ENCODE measurements around the gene KCNJ5. TPM values are rescaled to one million over a fixed set of nuclear protein-coding genes. Genes with fewer than 3 reads are reported as not detected.

The KCNJ5 gene
- total RNA-seq, 1 donor from 2014 or later: 8.5 TPM

GRCh38 chr11:128896356-128896755 is 5.2 kb downstream of the KCNJ5 start:
- Histone ChIP-seq H3K9me3 (no peaks in the 10 kb centered on the region), H3K4me1 (peaks cover 35% of the 10 kb centered on the region), H3K4me3 (no peak overlapping the region), H3K27ac (no peak overlapping the region), H3K36me3 (no peaks in the 10 kb centered on the region), H3K27me3 (no peaks in the 10 kb centered on the region)
- no peak for DNase-seq
- no peak for TF ChIP-seq CTCF (IDR thresholded peaks at IDR 0.05)
- intact Hi-C loops (cut with DNase I): no loop called here
- ATAC-seq: no peak

- DNase-seq (no peak), ATAC-seq (no peak)
- no peak for TF ChIP-seq CTCF (IDR thresholded peaks at IDR 0.05)
- peaks cover 23% of the 10 kb centered on the region for H3K4me1 ChIP-seq
- no peak overlapping the region for H3K4me3 ChIP-seq
- H3K27me3 ChIP-seq: no peaks in the 10 kb centered on the region
- no peak overlapping the region for H3K27ac ChIP-seq
- no peaks in the 10 kb centered on the region for H3K9me3 ChIP-seq
- H3K36me3 ChIP-seq: no peaks in the 10 kb centered on the region
- intact Hi-C loops (cut with DNase I): no loop called here
Observed at GRCh38 chr11:128897826-128898225, 6.7 kb downstream of the KCNJ5 start.

GRCh38 chr11:128898580-128899344 is 7.6 kb downstream of the KCNJ5 start:
- Histone ChIP-seq H3K27ac (no peak overlapping the region), H3K4me1 (peaks cover 21% of the 10 kb centered on the region), H3K9me3 (no peaks in the 10 kb centered on the region), H3K4me3 (no peak overlapping the region), H3K36me3 (no peaks in the 10 kb centered on the region), H3K27me3 (no peaks in the 10 kb centered on the region)
- no peak for TF ChIP-seq CTCF (IDR thresholded peaks at IDR 0.05)
- ATAC-seq (no peak), DNase-seq (peak; percentile 86)
- intact Hi-C loops (cut with DNase I): no loop called here

GRCh38 chr11:128900468-128900867 is 9.3 kb downstream of the KCNJ5 start:
- Histone ChIP-seq H3K27me3 (no peaks in the 10 kb centered on the region), H3K36me3 (no peaks in the 10 kb centered on the region), H3K4me3 (no peak overlapping the region), H3K9me3 (no peaks in the 10 kb centered on the region), H3K27ac (no peak overlapping the region), H3K4me1 (peaks cover 27% of the 10 kb centered on the region)
- no peak for TF ChIP-seq CTCF (IDR thresholded peaks at IDR 0.05)
- DNase-seq (peak; percentile 75), ATAC-seq (peak; percentile 4)
- intact Hi-C loops (cut with DNase I): no loop called here

GRCh38 chr11:128901653-128902514 is 10.7 kb downstream of the KCNJ5 start:
- no peaks in the 10 kb centered on the region for H3K36me3 ChIP-seq
- TF ChIP-seq CTCF (IDR thresholded peaks at IDR 0.05): no peak
- no peak overlapping the region for H3K4me3 ChIP-seq
- H3K4me1 ChIP-seq: peaks cover 31% of the 10 kb centered on the region
- no peaks in the 10 kb centered on the region for H3K9me3 ChIP-seq
- ATAC-seq (no peak), DNase-seq (no peak)
- intact Hi-C loops (cut with DNase I): no loop called here
- no peaks in the 10 kb centered on the region for H3K27me3 ChIP-seq
- no peak overlapping the region for H3K27ac ChIP-seq
